GM13976 (cell line): ENCODE data around the gene METTL14.

ENCODE experiments used
- DNase-seq: peaks from one replicate; pipeline ENCODE4 v3.0.0; 2012; ENCODE audit warnings: low spot score
- CTCF ChIP-seq: IDR thresholded peaks from 2 replicates; pipeline ENCODE4 v1.5.1; 2012; ENCODE audit warnings: borderline replicate concordance, mild to moderate bottlenecking; ENCODE audit not compliant: insufficient read depth; ENCODE audit errors: extremely low read depth, missing control alignments, control extremely low read depth
- in situ Hi-C: fragments of 300-500 bp; cut with MboI; formaldehyde crosslinking; loops from one replicate; pipeline ENCODE4 v1.12.0; 2022; ENCODE audit warnings: low sequenced_read_pairs, mixed read lengths, inconsistent platforms; ENCODE audit not compliant: unreplicated experiment

The METTL14 gene

GRCh38 chr4:118703118-118703517, 17.9 kb downstream of the METTL14 start:
- no peak for DNase-seq
- TF ChIP-seq CTCF: no peak
- in situ Hi-C loops: no loop called here

GRCh38 chr4:118711052-118711451, 25.9 kb downstream of the METTL14 start:
- DNase-seq: no peak
- no peak for TF ChIP-seq CTCF
- in situ Hi-C loops: no loop called here

- in situ Hi-C loops: no loop called here
- TF ChIP-seq CTCF: no peak
- no peak for DNase-seq
Measured at GRCh38 chr4:118712872-118713271, 27.7 kb downstream of the METTL14 start.

GRCh38 chr4:118714682-118715081, 29.5 kb downstream of the METTL14 start:
- in situ Hi-C loops: no loop called here
- no peak for DNase-seq
- no peak for TF ChIP-seq CTCF

GRCh38 chr4:118716304-118716703, 31.1 kb downstream of the METTL14 start:
- in situ Hi-C loops: no loop called here
- TF ChIP-seq CTCF: no peak

GRCh38 chr4:118718511-118719170, 33.4 kb downstream of the METTL14 start:
- in situ Hi-C loops: no loop called here
- no peak for TF ChIP-seq CTCF
- DNase-seq: no peak

More at GRCh38 chr4:118716304-118716703, 31.1 kb downstream of the METTL14 start:
- no peak for DNase-seq

- in situ Hi-C loops: no loop called here
- no peak for TF ChIP-seq CTCF
- DNase-seq: no peak
Measured at GRCh38 chr4:118721752-118722151, 36.6 kb downstream of the METTL14 start.
